NCI-H2107 (cell line): ENCODE data around the gene USP47.
"Not testable (repeated sequence)": the region's sequence is repeated elsewhere in the genome, so short reads cannot be mapped to it uniquely, and the experiment has no call there.

ENCODE experiments used
- DNase-seq: peaks from one replicate; lab custom pipeline; 2025; lab: John Stamatoyannopoulos, UW

The USP47 gene

GRCh38 chr11:11831406-11831805 lies 10.4 kb upstream of the USP47 start:
- not testable (repeated sequence) for DNase-seq

- DNase-seq = no peak
These were observed 5.0 kb upstream of the USP47 start for GRCh38 chr11:11836676-11837231.

- no peak for DNase-seq
These were observed 2.1 kb upstream of the USP47 start for GRCh38 chr11:11839718-11840117.

GRCh38 chr11:11841116-11841722 lies 553 bp upstream of the USP47 start:
- DNase-seq = no peak

GRCh38 chr11:11842421-11843008 lies 743 bp downstream of the USP47 start:
- no peak for DNase-seq

- DNase-seq = no peak
These were observed 1.4 kb downstream of the USP47 start for GRCh38 chr11:11843211-11843621.

GRCh38 chr11:11843642-11844041 lies 1.9 kb downstream of the USP47 start:
- no peak for DNase-seq

- DNase-seq = no peak
These were observed 2.5 kb downstream of the USP47 start for GRCh38 chr11:11844272-11844671.

- DNase-seq = no peak
These were observed 3.3 kb downstream of the USP47 start for GRCh38 chr11:11845071-11845470.

- no peak for DNase-seq
These were observed 3.8 kb downstream of the USP47 start for GRCh38 chr11:11845551-11845950.

- no peak for DNase-seq
These were observed 5.3 kb downstream of the USP47 start for GRCh38 chr11:11847082-11847481.

GRCh38 chr11:11848891-11849746 lies 7.3 kb downstream of the USP47 start:
- DNase-seq = no peak

- DNase-seq = no peak
These were observed 8.9 kb downstream of the USP47 start for GRCh38 chr11:11850668-11851067.

- DNase-seq = no peak
These were observed 14.9 kb downstream of the USP47 start for GRCh38 chr11:11856638-11857037.

- DNase-seq = no peak
These were observed 16.0 kb downstream of the USP47 start for GRCh38 chr11:11857769-11858168.

- no peak for DNase-seq
These were observed 16.9 kb downstream of the USP47 start for GRCh38 chr11:11858676-11859075.

GRCh38 chr11:11860103-11860979 lies 18.6 kb downstream of the USP47 start:
- DNase-seq = no peak

- DNase-seq = no peak
These were observed 21.2 kb downstream of the USP47 start for GRCh38 chr11:11862999-11863398.

GRCh38 chr11:11864332-11864731 lies 22.6 kb downstream of the USP47 start:
- DNase-seq = no peak

GRCh38 chr11:11864803-11865202 lies 23.0 kb downstream of the USP47 start:
- DNase-seq = no peak

- DNase-seq = no peak
These were observed 23.7 kb downstream of the USP47 start for GRCh38 chr11:11865449-11865848.

GRCh38 chr11:11866203-11866602 lies 24.4 kb downstream of the USP47 start:
- no peak for DNase-seq
